ENCODE measurements around the gene RNF2. TPM values are rescaled to one million over a fixed set of nuclear protein-coding genes. Genes with fewer than 3 reads are reported as not detected.

The RNF2 gene
- total and polyA plus RNA-seq, 2 of the 13 experiments (the other 11 are each of a cell fraction or from before 2014, with no cell fraction given): 19.3 to 21.7 TPM

DNA sequence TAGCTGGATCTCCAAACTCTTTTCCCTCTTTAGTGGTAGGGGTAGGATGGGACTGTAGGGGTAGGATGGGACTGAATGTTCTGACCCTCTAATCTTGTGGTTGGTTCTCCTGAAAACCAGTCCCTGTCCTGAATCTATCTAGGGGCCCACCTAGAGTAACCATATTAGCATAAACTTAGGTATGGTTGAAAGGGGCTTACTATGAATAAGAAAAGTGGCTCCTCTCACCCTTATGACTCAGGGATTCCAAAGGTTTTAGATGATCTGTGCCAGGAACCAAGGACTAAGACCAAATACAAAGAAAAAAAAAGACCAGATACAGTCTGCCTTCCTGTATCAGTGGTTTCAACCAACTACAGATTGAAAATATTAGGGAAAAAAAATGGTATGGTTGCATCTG lies 28.9 kb downstream of the RNF2 start:
- FAIRE-seq (no peak), DNase-seq (ENCODE audit: low spot score) (no peak), ATAC-seq (no peak)
- CTCF ChIA-PET (ENCODE audit: low intra/inter-chr PET ratio, low total read pairs): no interaction called here
- Histone ChIP-seq H3K9me3 (ENCODE audit: low read length) (no peaks in the 10 kb centered on the region), H3K9ac (ENCODE audit: insufficient read depth, low read depth, low read length) (no peak overlapping the region), H3K4me1 (ENCODE audit: insufficient read depth, low read length) (peaks cover 16% of the 10 kb centered on the region), H3K79me2 (ENCODE audit: insufficient read depth, low read length) (peaks cover 46% of the 10 kb centered on the region), H3K4me3 (replicated peaks in 1 of 3; ENCODE audit: insufficient read depth in 1 of 3, low read depth in 2 of 3, low read length in 3 of 3) (no peak overlapping the region), H2AFZ (ENCODE audit: low read length) (no peak overlapping the region), H4K20me1 (ENCODE audit: insufficient read depth, low read length) (no peaks in the 10 kb centered on the region), H3K4me2 (ENCODE audit: low read depth, low read length) (no peak overlapping the region), H3K27me3 (ENCODE audit: control insufficient read depth in 1 of 2, insufficient read depth in 2 of 2, low read length in 2 of 2) (no peaks in the 10 kb centered on the region), H3K27ac (ENCODE audit: extremely low read length, insufficient read depth, low read length) (no peak overlapping the region), H3K36me3 (replicated peaks in 1 of 2; ENCODE audit: control insufficient read depth in 1 of 2, insufficient read depth in 2 of 2, low read length in 2 of 2) (no peaks in the 10 kb centered on the region; a peak in 1 of 5 replicates)
- POLR2A ChIA-PET: no interaction called here
- intact Hi-C loops (cut with micrococcal nuclease; ENCODE audit: unreplicated experiment): no loop called here
- BruUV-seq (replicated peaks): no TSS peak
- in situ Hi-C loops (cut with HindIII; ENCODE audit: extremely low pct_ligation_motif_present, low pct_unique_long_range_greater_than_20kb): no loop called here
- TF ChIP-seq, protein P1, sequence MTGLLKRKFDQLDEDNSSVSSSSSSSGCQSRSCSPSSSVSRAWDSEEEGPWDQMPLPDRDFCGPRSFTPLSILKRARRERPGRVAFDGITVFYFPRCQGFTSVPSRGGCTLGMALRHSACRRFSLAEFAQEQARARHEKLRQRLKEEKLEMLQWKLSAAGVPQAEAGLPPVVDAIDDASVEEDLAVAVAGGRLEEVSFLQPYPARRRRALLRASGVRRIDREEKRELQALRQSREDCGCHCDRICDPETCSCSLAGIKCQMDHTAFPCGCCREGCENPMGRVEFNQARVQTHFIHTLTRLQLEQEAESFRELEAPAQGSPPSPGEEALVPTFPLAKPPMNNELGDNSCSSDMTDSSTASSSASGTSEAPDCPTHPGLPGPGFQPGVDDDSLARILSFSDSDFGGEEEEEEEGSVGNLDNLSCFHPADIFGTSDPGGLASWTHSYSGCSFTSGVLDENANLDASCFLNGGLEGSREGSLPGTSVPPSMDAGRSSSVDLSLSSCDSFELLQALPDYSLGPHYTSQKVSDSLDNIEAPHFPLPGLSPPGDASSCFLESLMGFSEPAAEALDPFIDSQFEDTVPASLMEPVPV (CRISPR knock-in tag; IDR thresholded peaks at IDR 0.05): no peak
- TF ChIP-seq GABPA (IDR thresholded peaks at IDR 0.05; ENCODE audit: low read depth, low read length) (no peak), GABPA (CRISPR knock-in tag; IDR thresholded peaks at IDR 0.05; ENCODE audit: low read depth) (no peak), ZNF746 (CRISPR knock-in tag; IDR thresholded peaks at IDR 0.05) (no peak), KLF15 (CRISPR knock-in tag; IDR thresholded peaks at IDR 0.05; ENCODE audit: borderline replicate concordance) (no peak), SSRP1 (CRISPR knock-in tag; IDR thresholded peaks at IDR 0.05) (no peak), YEATS2 (CRISPR knock-in tag; IDR thresholded peaks at IDR 0.05; ENCODE audit: borderline replicate concordance) (no peak), SRY (CRISPR knock-in tag; IDR thresholded peaks at IDR 0.05) (no peak), STAT5B (CRISPR knock-in tag; IDR thresholded peaks at IDR 0.05) (no peak), NFRKB (IDR thresholded peaks at IDR 0.05) (no peak), RCOR2 (CRISPR knock-in tag; IDR thresholded peaks at IDR 0.05) (no peak), PHF8 (CRISPR knock-in tag; IDR thresholded peaks at IDR 0.05) (no peak), ZBTB3 (CRISPR knock-in tag; IDR thresholded peaks at IDR 0.05; ENCODE audit: borderline replicate concordance, low read depth) (no peak)
- TF ChIP-seq, protein P2, sequence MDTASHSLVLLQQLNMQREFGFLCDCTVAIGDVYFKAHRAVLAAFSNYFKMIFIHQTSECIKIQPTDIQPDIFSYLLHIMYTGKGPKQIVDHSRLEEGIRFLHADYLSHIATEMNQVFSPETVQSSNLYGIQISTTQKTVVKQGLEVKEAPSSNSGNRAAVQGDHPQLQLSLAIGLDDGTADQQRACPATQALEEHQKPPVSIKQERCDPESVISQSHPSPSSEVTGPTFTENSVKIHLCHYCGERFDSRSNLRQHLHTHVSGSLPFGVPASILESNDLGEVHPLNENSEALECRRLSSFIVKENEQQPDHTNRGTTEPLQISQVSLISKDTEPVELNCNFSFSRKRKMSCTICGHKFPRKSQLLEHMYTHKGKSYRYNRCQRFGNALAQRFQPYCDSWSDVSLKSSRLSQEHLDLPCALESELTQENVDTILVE (CRISPR knock-in tag; IDR thresholded peaks at IDR 0.05): no peak
- TF ChIP-seq, protein P3, sequence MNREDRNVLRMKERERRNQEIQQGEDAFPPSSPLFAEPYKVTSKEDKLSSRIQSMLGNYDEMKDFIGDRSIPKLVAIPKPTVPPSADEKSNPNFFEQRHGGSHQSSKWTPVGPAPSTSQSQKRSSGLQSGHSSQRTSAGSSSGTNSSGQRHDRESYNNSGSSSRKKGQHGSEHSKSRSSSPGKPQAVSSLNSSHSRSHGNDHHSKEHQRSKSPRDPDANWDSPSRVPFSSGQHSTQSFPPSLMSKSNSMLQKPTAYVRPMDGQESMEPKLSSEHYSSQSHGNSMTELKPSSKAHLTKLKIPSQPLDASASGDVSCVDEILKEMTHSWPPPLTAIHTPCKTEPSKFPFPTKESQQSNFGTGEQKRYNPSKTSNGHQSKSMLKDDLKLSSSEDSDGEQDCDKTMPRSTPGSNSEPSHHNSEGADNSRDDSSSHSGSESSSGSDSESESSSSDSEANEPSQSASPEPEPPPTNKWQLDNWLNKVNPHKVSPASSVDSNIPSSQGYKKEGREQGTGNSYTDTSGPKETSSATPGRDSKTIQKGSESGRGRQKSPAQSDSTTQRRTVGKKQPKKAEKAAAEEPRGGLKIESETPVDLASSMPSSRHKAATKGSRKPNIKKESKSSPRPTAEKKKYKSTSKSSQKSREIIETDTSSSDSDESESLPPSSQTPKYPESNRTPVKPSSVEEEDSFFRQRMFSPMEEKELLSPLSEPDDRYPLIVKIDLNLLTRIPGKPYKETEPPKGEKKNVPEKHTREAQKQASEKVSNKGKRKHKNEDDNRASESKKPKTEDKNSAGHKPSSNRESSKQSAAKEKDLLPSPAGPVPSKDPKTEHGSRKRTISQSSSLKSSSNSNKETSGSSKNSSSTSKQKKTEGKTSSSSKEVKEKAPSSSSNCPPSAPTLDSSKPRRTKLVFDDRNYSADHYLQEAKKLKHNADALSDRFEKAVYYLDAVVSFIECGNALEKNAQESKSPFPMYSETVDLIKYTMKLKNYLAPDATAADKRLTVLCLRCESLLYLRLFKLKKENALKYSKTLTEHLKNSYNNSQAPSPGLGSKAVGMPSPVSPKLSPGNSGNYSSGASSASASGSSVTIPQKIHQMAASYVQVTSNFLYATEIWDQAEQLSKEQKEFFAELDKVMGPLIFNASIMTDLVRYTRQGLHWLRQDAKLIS (CRISPR knock-in tag; IDR thresholded peaks at IDR 0.05): no peak
- TF ChIP-seq, protein P4, sequence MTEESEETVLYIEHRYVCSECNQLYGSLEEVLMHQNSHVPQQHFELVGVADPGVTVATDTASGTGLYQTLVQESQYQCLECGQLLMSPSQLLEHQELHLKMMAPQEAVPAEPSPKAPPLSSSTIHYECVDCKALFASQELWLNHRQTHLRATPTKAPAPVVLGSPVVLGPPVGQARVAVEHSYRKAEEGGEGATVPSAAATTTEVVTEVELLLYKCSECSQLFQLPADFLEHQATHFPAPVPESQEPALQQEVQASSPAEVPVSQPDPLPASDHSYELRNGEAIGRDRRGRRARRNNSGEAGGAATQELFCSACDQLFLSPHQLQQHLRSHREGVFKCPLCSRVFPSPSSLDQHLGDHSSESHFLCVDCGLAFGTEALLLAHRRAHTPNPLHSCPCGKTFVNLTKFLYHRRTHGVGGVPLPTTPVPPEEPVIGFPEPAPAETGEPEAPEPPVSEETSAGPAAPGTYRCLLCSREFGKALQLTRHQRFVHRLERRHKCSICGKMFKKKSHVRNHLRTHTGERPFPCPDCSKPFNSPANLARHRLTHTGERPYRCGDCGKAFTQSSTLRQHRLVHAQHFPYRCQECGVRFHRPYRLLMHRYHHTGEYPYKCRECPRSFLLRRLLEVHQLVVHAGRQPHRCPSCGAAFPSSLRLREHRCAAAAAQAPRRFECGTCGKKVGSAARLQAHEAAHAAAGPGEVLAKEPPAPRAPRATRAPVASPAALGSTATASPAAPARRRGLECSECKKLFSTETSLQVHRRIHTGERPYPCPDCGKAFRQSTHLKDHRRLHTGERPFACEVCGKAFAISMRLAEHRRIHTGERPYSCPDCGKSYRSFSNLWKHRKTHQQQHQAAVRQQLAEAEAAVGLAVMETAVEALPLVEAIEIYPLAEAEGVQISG (CRISPR knock-in tag; IDR thresholded peaks at IDR 0.05): no peak

Data from HepG2 (cell line).